CD8-positive, alpha-beta memory T cell (primary cell): ENCODE measurements around the gene HS3ST4. TPM values are rescaled to one million over a fixed set of nuclear protein-coding genes. Genes with fewer than 3 reads are reported as not detected.

Experiments
- CTCF ChIA-PET: fragments of 350-600 bp; sonication (Branson Sonifier 250); formaldehyde crosslinking; loops from one replicate; lab custom pipeline; 2021; ENCODE audit warnings: antibody characterized with exemption; lab: Charles Lee
- POLR2A ChIA-PET: fragments of 350-600 bp; sonication (Branson Sonifier 250); formaldehyde crosslinking; loops from one replicate; lab custom pipeline; 2021; ENCODE audit warnings: antibody characterized with exemption; lab: Charles Lee
- DNase-seq, 5 donors: peaks; one replicate each; pipeline versions ENCODE4 v3.0.0 to v3.0.0-alpha.2; 2020 to 2022; ENCODE audit warnings: mixed read lengths in 1 of 5
- H3K27ac ChIP-seq: one replicate; pipeline ENCODE4 v1.7.0; 2013; ENCODE audit warnings: low read depth, mild to moderate bottlenecking, low read length, moderate library complexity
- H3K27me3 ChIP-seq: 2 replicates; pipeline ENCODE4 v1.7.0; 2013; ENCODE audit warnings: low read length, mild to moderate bottlenecking; ENCODE audit not compliant: insufficient read depth, poor library complexity, severe bottlenecking
- H3K36me3 ChIP-seq: 2 replicates; pipeline ENCODE4 v1.7.0; 2013; ENCODE audit warnings: mild to moderate bottlenecking, low read length, moderate library complexity; ENCODE audit not compliant: insufficient read depth
- H3K4me1 ChIP-seq: 2 replicates; pipeline ENCODE4 v1.7.0; 2013; ENCODE audit warnings: mild to moderate bottlenecking, low read length, moderate library complexity; ENCODE audit not compliant: insufficient read depth
- H3K4me3 ChIP-seq: 2 replicates; pipeline ENCODE4 v1.7.0; 2013; ENCODE audit warnings: mild to moderate bottlenecking, low read length
- H3K9me3 ChIP-seq: 2 replicates; pipeline ENCODE4 v1.7.0; 2013; ENCODE audit warnings: mild to moderate bottlenecking, low read length
- H3K27ac Mint-ChIP-seq, 8 donors: one replicate each; pipeline ENCODE4 v1.8.0; 2020 to 2021; ENCODE audit warnings: mixed read lengths in 8 of 8, mild to moderate bottlenecking in 6 of 8, inconsistent platforms in 3 of 8, moderate library complexity in 3 of 8
- H3K27me3 Mint-ChIP-seq, 2 donors: one replicate each; pipeline ENCODE4 v1.8.0; 2020 to 2021; ENCODE audit warnings: mixed read lengths in 2 of 2, mild to moderate bottlenecking in 1 of 2, moderate library complexity in 1 of 2
- H3K36me3 Mint-ChIP-seq, 3 donors: one replicate each; pipeline ENCODE4 v1.8.0; 2020 to 2021; ENCODE audit warnings: mixed read lengths in 3 of 3, inconsistent platforms in 1 of 3, mild to moderate bottlenecking in 1 of 3
- H3K4me1 Mint-ChIP-seq, 3 donors: one replicate each; pipeline ENCODE4 v1.8.0; 2020 to 2021; ENCODE audit warnings: mixed read lengths in 3 of 3, inconsistent platforms in 1 of 3, mild to moderate bottlenecking in 1 of 3
- H3K4me3 Mint-ChIP-seq, 7 donors: one replicate each; pipeline ENCODE4 v1.8.0; 2020 to 2021; ENCODE audit warnings: mixed read lengths in 7 of 7, mild to moderate bottlenecking in 6 of 7, moderate library complexity in 4 of 7, inconsistent platforms in 2 of 7
- H3K9me3 Mint-ChIP-seq, 5 donors: one replicate each; pipeline ENCODE4 v1.8.0; 2020 to 2022; ENCODE audit warnings: mixed read lengths in 5 of 5, mild to moderate bottlenecking in 3 of 5, moderate library complexity in 2 of 5, inconsistent platforms in 1 of 5
- polyA plus RNA-seq: library from polyadenylated mRNA; unstranded; fragments of 300-500 nt; fragmentation: Illumina TruSeq; gene quantifications from one replicate; pipeline ENCODE4 v1.2.3, GENCODE V29; 2021
- total RNA-seq, 2 experiments: library from RNA; stranded (reverse); gene quantifications; one replicate each; pipeline ENCODE4 v1.2.3, GENCODE V29; 2021

Gene HS3ST4
- total and polyA plus RNA-seq, 3 experiments from 2014 or later, result not detected

DNA sequence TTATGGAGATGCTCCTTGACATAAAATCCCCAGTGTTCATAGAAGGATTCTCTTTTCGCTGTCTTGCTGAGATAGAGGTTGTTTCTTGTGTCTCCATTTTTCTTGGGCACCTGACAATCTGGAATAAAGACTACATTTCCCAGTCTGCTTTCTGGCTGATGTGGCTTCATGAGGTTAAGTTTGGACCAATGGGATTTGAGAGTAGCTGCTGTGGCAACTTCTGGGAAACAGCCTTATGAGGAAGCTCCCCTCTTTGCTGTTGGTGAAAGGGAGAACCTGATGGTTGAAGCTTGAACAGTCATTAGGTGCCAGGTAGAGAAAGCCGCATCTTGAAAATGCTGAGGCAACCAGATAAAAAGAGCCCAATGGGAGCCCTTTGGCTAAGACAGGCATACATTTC lies 24.4 kb downstream of the HS3ST4 start:
- Mint-ChIP-seq H3K27ac (no peak overlapping the region), H3K9me3 (no peaks in the 10 kb centered on the region), H3K4me3 (no peak overlapping the region), H3K36me3 (no peaks in the 10 kb centered on the region), H3K4me1 (no peaks in the 10 kb centered on the region), H3K27me3 (peaks cover 8 to 17% of the 10 kb centered on the region in 2 donors)
- POLR2A ChIA-PET, result no interaction called here
- Histone ChIP-seq H3K27ac (no peak overlapping the region), H3K4me3 (no peak overlapping the region), H3K4me1 (no peaks in the 10 kb centered on the region), H3K9me3 (no peaks in the 10 kb centered on the region), H3K36me3 (no peaks in the 10 kb centered on the region), H3K27me3 (no peaks in the 10 kb centered on the region)
- CTCF ChIA-PET, result no interaction called here
- no peak for DNase-seq

GRCh38 chr16:25721439-25721838 lies 29.7 kb downstream of the HS3ST4 start:
- ChIA-PET POLR2A (no interaction called here), CTCF (no interaction called here)
- no peaks in the 10 kb centered on the region for H3K9me3 Mint-ChIP-seq
- no peaks in the 10 kb centered on the region for H3K36me3 Mint-ChIP-seq
- Histone ChIP-seq H3K27ac (no peak overlapping the region), H3K4me3 (no peak overlapping the region), H3K9me3 (no peaks in the 10 kb centered on the region), H3K4me1 (no peaks in the 10 kb centered on the region), H3K36me3 (no peaks in the 10 kb centered on the region), H3K27me3 (no peaks in the 10 kb centered on the region)
- H3K27ac Mint-ChIP-seq, result no peak overlapping the region
- H3K4me3 Mint-ChIP-seq, result no peak overlapping the region
- H3K4me1 Mint-ChIP-seq, result no peaks in the 10 kb centered on the region
- H3K27me3 Mint-ChIP-seq, result peaks cover 0 to 3% of the 10 kb centered on the region in 2 donors
- no peak for DNase-seq

GRCh38 chr16:25726430-25727098 lies 34.8 kb downstream of the HS3ST4 start:
- H3K4me3 Mint-ChIP-seq, result no peak overlapping the region
- no peaks in the 10 kb centered on the region for H3K9me3 ChIP-seq
- no peak for DNase-seq
- no peaks in the 10 kb centered on the region for H3K4me1 Mint-ChIP-seq
- H3K4me3 ChIP-seq, result no peak overlapping the region
- no peaks in the 10 kb centered on the region for H3K36me3 Mint-ChIP-seq
- no peak overlapping the region for H3K27ac ChIP-seq
- POLR2A ChIA-PET, result no interaction called here
- H3K4me1 ChIP-seq, result no peaks in the 10 kb centered on the region
- peaks cover 0 to 12% of the 10 kb centered on the region in 2 donors for H3K27me3 Mint-ChIP-seq
- no peaks in the 10 kb centered on the region for H3K36me3 ChIP-seq
- H3K27ac Mint-ChIP-seq, result no peak overlapping the region
- CTCF ChIA-PET, result no interaction called here
- no peaks in the 10 kb centered on the region for H3K27me3 ChIP-seq
- no peaks in the 10 kb centered on the region for H3K9me3 Mint-ChIP-seq

- Histone ChIP-seq H3K4me3 (no peak overlapping the region), H3K36me3 (no peaks in the 10 kb centered on the region), H3K4me1 (no peaks in the 10 kb centered on the region), H3K9me3 (no peaks in the 10 kb centered on the region), H3K27me3 (no peaks in the 10 kb centered on the region), H3K27ac (no peak overlapping the region)
- DNase-seq, result no peak
- ChIA-PET POLR2A (no interaction called here), CTCF (no interaction called here)
- Mint-ChIP-seq H3K4me3 (no peak overlapping the region), H3K36me3 (no peaks in the 10 kb centered on the region), H3K4me1 (no peaks in the 10 kb centered on the region), H3K27me3 (peaks cover 2 to 12% of the 10 kb centered on the region in 2 donors), H3K27ac (peak overlapping the region in 1 of 8 donors; percentile 75), H3K9me3 (no peaks in the 10 kb centered on the region)
Observed at GRCh38 chr16:25729188-25729915, 37.6 kb downstream of the HS3ST4 start.

GRCh38 chr16:25730396-25730795 lies 38.6 kb downstream of the HS3ST4 start:
- Histone ChIP-seq H3K9me3 (no peaks in the 10 kb centered on the region), H3K27ac (no peak overlapping the region), H3K27me3 (no peaks in the 10 kb centered on the region), H3K4me3 (no peak overlapping the region), H3K36me3 (no peaks in the 10 kb centered on the region), H3K4me1 (no peaks in the 10 kb centered on the region)
- peaks cover 4 to 9% of the 10 kb centered on the region in 2 donors for H3K27me3 Mint-ChIP-seq
- no peaks in the 10 kb centered on the region for H3K4me1 Mint-ChIP-seq
- H3K36me3 Mint-ChIP-seq, result no peaks in the 10 kb centered on the region
- H3K9me3 Mint-ChIP-seq, result no peaks in the 10 kb centered on the region
- DNase-seq, result no peak
- ChIA-PET POLR2A (no interaction called here), CTCF (no interaction called here)
- no peak overlapping the region for H3K27ac Mint-ChIP-seq
- H3K4me3 Mint-ChIP-seq, result no peak overlapping the region

DNA sequence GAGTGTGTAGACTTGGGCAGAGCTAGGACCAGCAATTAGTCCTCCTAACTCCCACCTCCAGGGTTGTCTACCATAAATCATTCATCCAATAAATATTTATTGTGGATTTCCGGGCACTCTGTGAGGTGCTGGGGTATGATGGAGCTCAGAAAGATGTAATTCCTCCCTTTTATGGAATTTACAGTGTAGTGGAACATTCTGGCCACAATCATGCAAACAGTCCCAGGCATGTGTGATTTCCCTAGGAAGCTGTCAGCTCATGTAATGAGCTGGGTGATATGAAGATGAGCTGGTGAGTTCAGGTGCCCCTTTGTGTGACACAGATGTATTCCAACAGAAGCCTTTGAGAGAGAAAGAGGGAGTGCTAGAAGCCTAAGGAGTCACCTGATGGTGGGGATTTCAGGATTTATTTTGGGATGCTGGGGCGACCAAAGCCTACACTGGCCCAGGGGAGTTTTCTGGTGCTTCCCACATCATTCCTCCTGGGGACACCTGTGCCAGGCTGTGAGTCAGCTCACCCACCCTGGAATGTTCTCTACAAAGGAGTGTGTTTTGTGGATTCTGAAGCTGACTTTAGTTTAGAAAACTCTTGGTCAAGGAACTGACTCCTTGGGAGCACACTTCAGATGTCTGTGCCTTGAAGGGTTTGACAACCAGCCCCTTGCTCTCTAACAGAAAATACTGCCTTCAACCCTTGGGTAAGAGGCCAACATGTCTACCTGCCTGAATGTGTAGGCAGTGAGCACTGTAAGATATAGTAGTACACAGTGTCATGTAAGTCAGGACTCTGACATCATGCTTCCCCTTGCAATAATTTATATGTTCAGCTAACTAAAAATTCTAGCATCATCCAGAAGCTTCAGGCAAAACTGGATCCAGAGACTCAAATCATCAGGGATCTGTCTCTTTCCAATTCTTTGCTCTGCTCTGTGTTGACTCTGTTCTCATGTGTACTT lies 42.9 kb downstream of the HS3ST4 start:
- Mint-ChIP-seq H3K36me3 (no peaks in the 10 kb centered on the region), H3K27me3 (peaks cover 7 to 11% of the 10 kb centered on the region in 2 donors), H3K4me1 (no peaks in the 10 kb centered on the region), H3K9me3 (peaks cover 0 to 2% (median 0%) of the 10 kb centered on the region in 5 donors), H3K4me3 (no peak overlapping the region), H3K27ac (no peak overlapping the region)
- DNase-seq, result no peak
- Histone ChIP-seq H3K4me3 (no peak overlapping the region), H3K9me3 (no peaks in the 10 kb centered on the region), H3K27me3 (no peaks in the 10 kb centered on the region), H3K27ac (no peak overlapping the region), H3K4me1 (no peaks in the 10 kb centered on the region), H3K36me3 (no peaks in the 10 kb centered on the region)
- CTCF ChIA-PET, result no interaction called here
- POLR2A ChIA-PET, result no interaction called here

GRCh38 chr16:25735645-25736044 lies 43.9 kb downstream of the HS3ST4 start:
- ChIA-PET POLR2A (no interaction called here), CTCF (no interaction called here)
- H3K4me1 Mint-ChIP-seq, result no peaks in the 10 kb centered on the region
- H3K4me3 Mint-ChIP-seq, result no peak overlapping the region
- H3K27ac Mint-ChIP-seq, result no peak overlapping the region
- Histone ChIP-seq H3K27ac (no peak overlapping the region), H3K9me3 (no peaks in the 10 kb centered on the region), H3K27me3 (no peaks in the 10 kb centered on the region), H3K36me3 (no peaks in the 10 kb centered on the region), H3K4me3 (no peak overlapping the region), H3K4me1 (no peaks in the 10 kb centered on the region)
- H3K36me3 Mint-ChIP-seq, result no peaks in the 10 kb centered on the region
- DNase-seq, result no peak
- peaks cover 0 to 2% (median 0%) of the 10 kb centered on the region in 5 donors for H3K9me3 Mint-ChIP-seq
- H3K27me3 Mint-ChIP-seq, result peaks cover 3 to 11% of the 10 kb centered on the region in 2 donors
